SK-N-SH treated with all-trans-retinoic acid at 6 μM for 48 hours (cell line): Measurements from ENCODE around the gene PLPP3.

Source experiments
- ATAC-seq: fragments of 200-7000 bp; cut with Tn5 transposase; 3 replicates; pipeline ENCODE4 v1.9.1; 2020; ENCODE audit warnings: mild to moderate bottlenecking, moderate library complexity
- ARNTL ChIP-seq: fragments of 450-650 bp; formaldehyde crosslinking; IDR thresholded peaks from 2 replicates; pipeline ENCODE4 v1.5.0; 2020; ENCODE audit warnings: low read depth, mild to moderate bottlenecking, moderate library complexity, borderline replicate concordance
- BACH2 ChIP-seq: fragments of 250-450 bp; sonication (Bioruptor Pico); IDR thresholded peaks from 2 replicates; pipeline ENCODE4 v1.9.0; 2021; ENCODE audit warnings: mild to moderate bottlenecking, borderline replicate concordance
- CSDC2 ChIP-seq: fragments of 250-450 bp; sonication (Bioruptor Pico); IDR thresholded peaks from 2 replicates; pipeline ENCODE4 v1.5.0; 2020; ENCODE audit warnings: mild to moderate bottlenecking, moderate library complexity
- ESRRG ChIP-seq: fragments of 250-450 bp; sonication (Bioruptor Pico); IDR thresholded peaks from 2 replicates; pipeline ENCODE4 v1.6.1; 2021; ENCODE audit warnings: mild to moderate bottlenecking
- GLIS3 ChIP-seq: fragments of 250-450 bp; sonication (Bioruptor Pico); IDR thresholded peaks from 2 replicates; pipeline ENCODE4 v1.5.0; 2020; ENCODE audit warnings: mild to moderate bottlenecking, moderate library complexity
- ISL1 ChIP-seq: fragments of 250-450 bp; sonication (Bioruptor Pico); IDR thresholded peaks from 2 replicates; pipeline ENCODE4 v2.1.2; 2022; ENCODE audit warnings: mild to moderate bottlenecking, moderate library complexity
- OSR1 ChIP-seq: fragments of 250-450 bp; sonication (Bioruptor Pico); IDR thresholded peaks from 2 replicates; pipeline ENCODE4 v1.8.0; 2022; ENCODE audit warnings: moderate library complexity, mild to moderate bottlenecking, inconsistent platforms
- PPARA ChIP-seq: fragments of 250-450 bp; sonication (Bioruptor Pico); IDR thresholded peaks from 2 replicates; pipeline ENCODE4 v1.5.0; 2020; ENCODE audit warnings: mild to moderate bottlenecking, borderline replicate concordance
- RARB ChIP-seq: fragments of 250-450 bp; sonication (Bioruptor Pico); IDR thresholded peaks from 2 replicates; pipeline ENCODE4 v1.8.0; 2021; ENCODE audit warnings: mild to moderate bottlenecking, moderate library complexity
- SNAI2 ChIP-seq: fragments of 250-450 bp; sonication (Bioruptor Pico); IDR thresholded peaks from 2 replicates; pipeline ENCODE4 v1.5.0; 2020; ENCODE audit warnings: mild to moderate bottlenecking, moderate library complexity
- TCF4 ChIP-seq: fragments of 250-450 bp; sonication (Bioruptor Pico); IDR thresholded peaks from 2 replicates; pipeline ENCODE4 v1.8.0; 2021; ENCODE audit warnings: mild to moderate bottlenecking, moderate library complexity, borderline replicate concordance
- TOX ChIP-seq: fragments of 250-450 bp; sonication (Bioruptor Pico); IDR thresholded peaks from 2 replicates; pipeline ENCODE4 v1.8.0; 2021; ENCODE audit warnings: mild to moderate bottlenecking, moderate library complexity, borderline replicate concordance
- ZC3H10 ChIP-seq: fragments of 250-450 bp; sonication (Bioruptor Pico); IDR thresholded peaks from 2 replicates; pipeline ENCODE4 v1.5.1; 2021; ENCODE audit warnings: mild to moderate bottlenecking, moderate library complexity
- ZFP3 ChIP-seq: fragments of 250-450 bp; sonication (Bioruptor Pico); IDR thresholded peaks from 2 replicates; pipeline ENCODE4 v1.5.0; 2020; ENCODE audit warnings: mild to moderate bottlenecking, moderate library complexity
- ZFP30 ChIP-seq: fragments of 450-650 bp; formaldehyde crosslinking; IDR thresholded peaks from 2 replicates; pipeline ENCODE4 v1.5.0; 2022; ENCODE audit warnings: mild to moderate bottlenecking, moderate library complexity
- ZNF565 ChIP-seq: fragments of 450-650 bp; formaldehyde crosslinking; conservative IDR thresholded peaks from 2 replicates; pipeline ENCODE4 v1.5.0; 2020; ENCODE audit warnings: low read depth, mild to moderate bottlenecking, moderate library complexity
- ZNF70 ChIP-seq: fragments of 450-650 bp; formaldehyde crosslinking; IDR thresholded peaks from 2 replicates; pipeline ENCODE4 v1.5.0; 2020; ENCODE audit warnings: mild to moderate bottlenecking, moderate library complexity
- ZNF8 ChIP-seq: fragments of 450-650 bp; formaldehyde crosslinking; IDR thresholded peaks from 2 replicates; pipeline ENCODE4 v1.5.0; 2020; ENCODE audit warnings: mild to moderate bottlenecking, moderate library complexity
- TF ChIP-seq, protein P1 (sequence below): fragments of 250-450 bp; sonication (Bioruptor Pico); IDR thresholded peaks from 2 replicates; pipeline ENCODE4 v1.8.0; 2021; ENCODE audit warnings: low read depth, mild to moderate bottlenecking, moderate library complexity, borderline replicate concordance
- TF ChIP-seq, protein P2 (sequence below): fragments of 250-450 bp; sonication (Bioruptor Pico); IDR thresholded peaks from 2 replicates; pipeline ENCODE4 v1.5.1; 2020; ENCODE audit warnings: low read depth, mild to moderate bottlenecking, moderate library complexity
- TF ChIP-seq, protein P3 (sequence below): fragments of 250-450 bp; sonication (Bioruptor Pico); IDR thresholded peaks from 2 replicates; pipeline ENCODE4 v1.5.1; 2021; ENCODE audit warnings: mild to moderate bottlenecking, moderate library complexity
- TF ChIP-seq, protein P4 (sequence below): fragments of 250-450 bp; sonication (Bioruptor Pico); IDR thresholded peaks from 2 replicates; pipeline ENCODE4 v1.5.0; 2020; ENCODE audit warnings: mild to moderate bottlenecking, moderate library complexity
- TF ChIP-seq, protein P5 (sequence below): fragments of 250-450 bp; sonication (Bioruptor Pico); IDR thresholded peaks from 2 replicates; pipeline ENCODE4 v1.8.0; 2020; ENCODE audit warnings: mild to moderate bottlenecking, moderate library complexity, borderline replicate concordance

Gene PLPP3

DNA sequence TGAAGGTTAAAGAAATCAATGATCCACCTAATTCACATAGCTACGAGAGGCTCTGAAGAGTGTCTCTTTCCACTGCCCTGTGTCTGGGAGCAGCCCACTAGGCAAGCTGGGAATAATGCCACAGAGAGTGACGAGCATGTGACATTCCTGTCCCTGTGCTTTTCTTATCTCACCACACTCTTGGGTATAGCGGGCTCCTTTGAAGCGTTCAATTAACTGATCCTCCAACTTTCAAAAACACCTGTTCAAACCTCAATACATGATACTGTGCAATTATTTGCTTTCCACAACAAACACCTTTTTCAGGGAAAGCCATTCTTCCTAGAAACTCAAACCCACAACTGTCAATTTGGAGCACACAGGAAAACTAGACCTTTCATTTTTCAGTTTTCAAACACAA is 43.4 kb downstream of the PLPP3 start:
- TF ChIP-seq ZNF565 (CRISPR knock-in tag) (no peak), RARB (CRISPR knock-in tag) (no peak), ZFP30 (CRISPR knock-in tag) (no peak), ZNF8 (CRISPR knock-in tag) (no peak), CSDC2 (CRISPR knock-in tag) (no peak), OSR1 (CRISPR knock-in tag) (no peak), ZFP3 (CRISPR knock-in tag) (no peak), GLIS3 (CRISPR knock-in tag) (no peak), SNAI2 (no peak), ARNTL (CRISPR knock-in tag) (no peak), ISL1 (no peak), TCF4 (CRISPR knock-in tag) (no peak), PPARA (CRISPR knock-in tag) (no peak), ZC3H10 (no peak)
- TF ChIP-seq, protein P1, sequence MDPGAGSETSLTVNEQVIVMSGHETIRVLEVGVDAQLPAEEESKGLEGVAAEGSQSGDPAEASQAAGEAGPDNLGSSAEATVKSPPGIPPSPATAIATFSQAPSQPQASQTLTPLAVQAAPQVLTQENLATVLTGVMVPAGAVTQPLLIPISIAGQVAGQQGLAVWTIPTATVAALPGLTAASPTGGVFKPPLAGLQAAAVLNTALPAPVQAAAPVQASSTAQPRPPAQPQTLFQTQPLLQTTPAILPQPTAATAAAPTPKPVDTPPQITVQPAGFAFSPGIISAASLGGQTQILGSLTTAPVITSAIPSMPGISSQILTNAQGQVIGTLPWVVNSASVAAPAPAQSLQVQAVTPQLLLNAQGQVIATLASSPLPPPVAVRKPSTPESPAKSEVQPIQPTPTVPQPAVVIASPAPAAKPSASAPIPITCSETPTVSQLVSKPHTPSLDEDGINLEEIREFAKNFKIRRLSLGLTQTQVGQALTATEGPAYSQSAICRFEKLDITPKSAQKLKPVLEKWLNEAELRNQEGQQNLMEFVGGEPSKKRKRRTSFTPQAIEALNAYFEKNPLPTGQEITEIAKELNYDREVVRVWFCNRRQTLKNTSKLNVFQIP (CRISPR knock-in tag) = no peak
- TF ChIP-seq, protein P2, sequence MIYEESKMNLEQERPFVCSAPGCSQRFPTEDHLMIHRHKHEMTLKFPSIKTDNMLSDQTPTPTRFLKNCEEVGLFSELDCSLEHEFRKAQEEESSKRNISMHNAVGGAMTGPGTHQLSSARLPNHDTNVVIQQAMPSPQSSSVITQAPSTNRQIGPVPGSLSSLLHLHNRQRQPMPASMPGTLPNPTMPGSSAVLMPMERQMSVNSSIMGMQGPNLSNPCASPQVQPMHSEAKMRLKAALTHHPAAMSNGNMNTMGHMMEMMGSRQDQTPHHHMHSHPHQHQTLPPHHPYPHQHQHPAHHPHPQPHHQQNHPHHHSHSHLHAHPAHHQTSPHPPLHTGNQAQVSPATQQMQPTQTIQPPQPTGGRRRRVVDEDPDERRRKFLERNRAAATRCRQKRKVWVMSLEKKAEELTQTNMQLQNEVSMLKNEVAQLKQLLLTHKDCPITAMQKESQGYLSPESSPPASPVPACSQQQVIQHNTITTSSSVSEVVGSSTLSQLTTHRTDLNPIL (CRISPR knock-in tag) = no peak
- TF ChIP-seq, protein P3, sequence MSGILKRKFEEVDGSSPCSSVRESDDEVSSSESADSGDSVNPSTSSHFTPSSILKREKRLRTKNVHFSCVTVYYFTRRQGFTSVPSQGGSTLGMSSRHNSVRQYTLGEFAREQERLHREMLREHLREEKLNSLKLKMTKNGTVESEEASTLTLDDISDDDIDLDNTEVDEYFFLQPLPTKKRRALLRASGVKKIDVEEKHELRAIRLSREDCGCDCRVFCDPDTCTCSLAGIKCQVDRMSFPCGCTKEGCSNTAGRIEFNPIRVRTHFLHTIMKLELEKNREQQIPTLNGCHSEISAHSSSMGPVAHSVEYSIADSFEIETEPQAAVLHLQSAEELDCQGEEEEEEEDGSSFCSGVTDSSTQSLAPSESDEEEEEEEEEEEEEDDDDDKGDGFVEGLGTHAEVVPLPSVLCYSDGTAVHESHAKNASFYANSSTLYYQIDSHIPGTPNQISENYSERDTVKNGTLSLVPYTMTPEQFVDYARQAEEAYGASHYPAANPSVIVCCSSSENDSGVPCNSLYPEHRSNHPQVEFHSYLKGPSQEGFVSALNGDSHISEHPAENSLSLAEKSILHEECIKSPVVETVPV (CRISPR knock-in tag) = no peak
- TF ChIP-seq, protein P4, sequence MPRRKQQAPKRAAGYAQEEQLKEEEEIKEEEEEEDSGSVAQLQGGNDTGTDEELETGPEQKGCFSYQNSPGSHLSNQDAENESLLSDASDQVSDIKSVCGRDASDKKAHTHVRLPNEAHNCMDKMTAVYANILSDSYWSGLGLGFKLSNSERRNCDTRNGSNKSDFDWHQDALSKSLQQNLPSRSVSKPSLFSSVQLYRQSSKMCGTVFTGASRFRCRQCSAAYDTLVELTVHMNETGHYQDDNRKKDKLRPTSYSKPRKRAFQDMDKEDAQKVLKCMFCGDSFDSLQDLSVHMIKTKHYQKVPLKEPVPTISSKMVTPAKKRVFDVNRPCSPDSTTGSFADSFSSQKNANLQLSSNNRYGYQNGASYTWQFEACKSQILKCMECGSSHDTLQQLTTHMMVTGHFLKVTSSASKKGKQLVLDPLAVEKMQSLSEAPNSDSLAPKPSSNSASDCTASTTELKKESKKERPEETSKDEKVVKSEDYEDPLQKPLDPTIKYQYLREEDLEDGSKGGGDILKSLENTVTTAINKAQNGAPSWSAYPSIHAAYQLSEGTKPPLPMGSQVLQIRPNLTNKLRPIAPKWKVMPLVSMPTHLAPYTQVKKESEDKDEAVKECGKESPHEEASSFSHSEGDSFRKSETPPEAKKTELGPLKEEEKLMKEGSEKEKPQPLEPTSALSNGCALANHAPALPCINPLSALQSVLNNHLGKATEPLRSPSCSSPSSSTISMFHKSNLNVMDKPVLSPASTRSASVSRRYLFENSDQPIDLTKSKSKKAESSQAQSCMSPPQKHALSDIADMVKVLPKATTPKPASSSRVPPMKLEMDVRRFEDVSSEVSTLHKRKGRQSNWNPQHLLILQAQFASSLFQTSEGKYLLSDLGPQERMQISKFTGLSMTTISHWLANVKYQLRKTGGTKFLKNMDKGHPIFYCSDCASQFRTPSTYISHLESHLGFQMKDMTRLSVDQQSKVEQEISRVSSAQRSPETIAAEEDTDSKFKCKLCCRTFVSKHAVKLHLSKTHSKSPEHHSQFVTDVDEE (CRISPR knock-in tag) = no peak
- ATAC-seq = no peak

DNA sequence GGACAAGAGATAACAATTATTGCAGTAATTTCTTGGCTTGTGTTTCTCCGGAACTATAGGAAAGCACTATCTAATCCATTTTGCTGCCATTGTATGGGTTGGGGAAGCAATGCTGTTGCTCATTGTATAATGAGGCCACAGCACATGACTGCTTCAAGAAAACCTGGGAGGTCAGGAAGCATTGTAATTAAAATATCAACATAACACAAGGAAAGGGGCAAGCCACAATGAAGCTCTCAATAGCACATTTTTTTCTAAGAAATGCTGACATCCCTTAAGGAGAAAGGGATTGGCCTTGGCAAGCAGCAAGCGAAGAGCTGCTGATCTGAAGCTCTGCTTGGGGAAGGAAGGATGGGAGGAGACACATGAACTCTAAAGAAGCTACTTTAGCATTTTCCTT is 44.0 kb downstream of the PLPP3 start:
- TF ChIP-seq SNAI2 (no peak), BACH2 (no peak), TOX (CRISPR knock-in tag) (no peak), ZNF565 (CRISPR knock-in tag) (no peak), PPARA (CRISPR knock-in tag) (no peak), ZNF8 (CRISPR knock-in tag) (no peak), TCF4 (CRISPR knock-in tag) (no peak), ZFP30 (CRISPR knock-in tag) (no peak), ISL1 (no peak), OSR1 (CRISPR knock-in tag) (no peak), CSDC2 (CRISPR knock-in tag) (no peak), ZNF70 (no peak), RARB (CRISPR knock-in tag) (no peak), ESRRG (no peak)
- TF ChIP-seq, protein P5, sequence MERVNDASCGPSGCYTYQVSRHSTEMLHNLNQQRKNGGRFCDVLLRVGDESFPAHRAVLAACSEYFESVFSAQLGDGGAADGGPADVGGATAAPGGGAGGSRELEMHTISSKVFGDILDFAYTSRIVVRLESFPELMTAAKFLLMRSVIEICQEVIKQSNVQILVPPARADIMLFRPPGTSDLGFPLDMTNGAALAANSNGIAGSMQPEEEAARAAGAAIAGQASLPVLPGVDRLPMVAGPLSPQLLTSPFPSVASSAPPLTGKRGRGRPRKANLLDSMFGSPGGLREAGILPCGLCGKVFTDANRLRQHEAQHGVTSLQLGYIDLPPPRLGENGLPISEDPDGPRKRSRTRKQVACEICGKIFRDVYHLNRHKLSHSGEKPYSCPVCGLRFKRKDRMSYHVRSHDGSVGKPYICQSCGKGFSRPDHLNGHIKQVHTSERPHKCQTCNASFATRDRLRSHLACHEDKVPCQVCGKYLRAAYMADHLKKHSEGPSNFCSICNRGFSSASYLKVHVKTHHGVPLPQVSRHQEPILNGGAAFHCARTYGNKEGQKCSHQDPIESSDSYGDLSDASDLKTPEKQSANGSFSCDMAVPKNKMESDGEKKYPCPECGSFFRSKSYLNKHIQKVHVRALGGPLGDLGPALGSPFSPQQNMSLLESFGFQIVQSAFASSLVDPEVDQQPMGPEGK (CRISPR knock-in tag) = no peak
- TF ChIP-seq, protein P3 (CRISPR knock-in tag) = no peak
- TF ChIP-seq, protein P2 (CRISPR knock-in tag) = no peak
- TF ChIP-seq, protein P4 (CRISPR knock-in tag) = no peak
- ATAC-seq = no peak
